BJ (cell line): ENCODE results near the gene CHI3L1. TPM values are rescaled to one million over a fixed set of nuclear protein-coding genes. Genes with fewer than 3 reads are reported as not detected.

ENCODE experiments used
- CTCF ChIA-PET: fragments of 350-600 bp; formaldehyde crosslinking; extraction: SDS; loops from one replicate; lab custom pipeline; 2021; ENCODE audit warnings: antibody characterized with exemption, inconsistent platforms; lab: Yijun Ruan, JAX
- POLR2A ChIA-PET: fragments of 300-600 bp; sonication (Branson Sonifier 250); formaldehyde crosslinking; extraction: SDS; loops from one replicate; lab custom pipeline; 2021; ENCODE audit warnings: antibody characterized with exemption; lab: Charles Lee
- DNase-seq: peaks from one replicate; pipeline ENCODE4 v3.0.0-alpha.2; 2011; ENCODE audit warnings: low read depth
- H3K27me3 ChIP-seq: 2 replicates; pipeline ENCODE4 v1.6.0; 2011; ENCODE audit warnings: low read length; ENCODE audit not compliant: control insufficient read depth, insufficient read depth
- H3K36me3 ChIP-seq: 2 replicates; pipeline ENCODE4 v1.5.1; 2011; ENCODE audit warnings: low read length; ENCODE audit not compliant: control insufficient read depth, insufficient read depth
- H3K4me3 ChIP-seq: 2 replicates; pipeline ENCODE4 v1.5.1; 2011; ENCODE audit warnings: low read depth, mild to moderate bottlenecking, control low read depth, low read length
- CTCF ChIP-seq: IDR thresholded peaks from 2 replicates; pipeline ENCODE4 v1.5.1; 2011; ENCODE audit warnings: low read depth, mild to moderate bottlenecking, control low read depth, inconsistent platforms, low read length, moderate library complexity; ENCODE audit not compliant: insufficient read depth
- polyA plus RNA-seq: library from polyadenylated mRNA; depleted of rRNA; stranded (reverse); fragments of >200 nt; gene quantifications from 2 replicates; pipeline ENCODE4 v1.2.3, GENCODE V29; 2011

CHI3L1 gene
- polyA plus RNA-seq, 1 experiment, result 0.20 TPM

- Histone ChIP-seq H3K36me3 (no peaks in the 10 kb centered on the region), H3K4me3 (no peak overlapping the region), H3K27me3 (no peaks in the 10 kb centered on the region)
- TF ChIP-seq CTCF, result no peak
- DNase-seq, result peak; percentile 10
- ChIA-PET POLR2A (no interaction called here), CTCF (interaction anchor here (0.9 to 9.6 kb wide), 5 partner anchors 9 to 105 kb away, joined by 3 to 67 read pairs (median 3); partner anchors contain the start of gene ADORA1)
These were observed 41.8 kb downstream of the CHI3L1 start for GRCh38 chr1:203144661-203145060.

GRCh38 chr1:203143641-203144040 is 42.9 kb downstream of the CHI3L1 start:
- H3K4me3 ChIP-seq, result no peak overlapping the region
- ChIA-PET POLR2A (no interaction called here), CTCF (interaction anchor here (1.3 to 9.6 kb wide), 5 partner anchors 11 to 85 kb away, joined by 3 to 67 read pairs (median 3); partner anchors contain the start of gene ADORA1)
- no peak for TF ChIP-seq CTCF
- DNase-seq, result no peak
- no peaks in the 10 kb centered on the region for H3K36me3 ChIP-seq
- no peaks in the 10 kb centered on the region for H3K27me3 ChIP-seq

- H3K36me3 ChIP-seq, result no peaks in the 10 kb centered on the region
- no peak for TF ChIP-seq CTCF
- no peaks in the 10 kb centered on the region for H3K27me3 ChIP-seq
- CTCF ChIA-PET, result interaction anchor here (0.6 to 9.6 kb wide), 5 partner anchors 10 to 125 kb away, joined by 3 to 67 read pairs (median 4); partner anchors contain the start of gene ADORA1
- DNase-seq, result no peak
- POLR2A ChIA-PET, result no interaction called here
- no peak overlapping the region for H3K4me3 ChIP-seq
These were observed 43.7 kb downstream of the CHI3L1 start for GRCh38 chr1:203142684-203143408.

GRCh38 chr1:203142124-203142523 is 44.4 kb downstream of the CHI3L1 start:
- POLR2A ChIA-PET, result no interaction called here
- no peak for DNase-seq
- Histone ChIP-seq H3K36me3 (no peaks in the 10 kb centered on the region), H3K27me3 (no peaks in the 10 kb centered on the region), H3K4me3 (no peak overlapping the region)
- no peak for TF ChIP-seq CTCF
- CTCF ChIA-PET, result interaction anchor here (0.6 to 9.6 kb wide), 5 partner anchors 9 to 31 kb away, joined by 3 to 67 read pairs (median 7); partner anchors contain the start of gene ADORA1

GRCh38 chr1:203140743-203141520 is 45.6 kb downstream of the CHI3L1 start:
- H3K36me3 ChIP-seq, result no peaks in the 10 kb centered on the region
- no peaks in the 10 kb centered on the region for H3K27me3 ChIP-seq
- no peak for TF ChIP-seq CTCF
- CTCF ChIA-PET, result interaction anchor here (1.2 to 9.6 kb wide), 5 partner anchors 10 to 102 kb away, joined by 4 to 67 read pairs (median 5); partner anchors contain the start of gene ADORA1
- no peak for DNase-seq
- POLR2A ChIA-PET, result no interaction called here
- no peak overlapping the region for H3K4me3 ChIP-seq
